ENCODE measurements around the gene SLC38A10. TPM values are rescaled to one million over a fixed set of nuclear protein-coding genes. Genes with fewer than 3 reads are reported as not detected.

SLC38A10 gene
- total and polyA plus RNA-seq, 2 of the 13 experiments (the other 11 are each of a cell fraction or from before 2014, with no cell fraction given) = 23.4 to 55.8 TPM

DNA sequence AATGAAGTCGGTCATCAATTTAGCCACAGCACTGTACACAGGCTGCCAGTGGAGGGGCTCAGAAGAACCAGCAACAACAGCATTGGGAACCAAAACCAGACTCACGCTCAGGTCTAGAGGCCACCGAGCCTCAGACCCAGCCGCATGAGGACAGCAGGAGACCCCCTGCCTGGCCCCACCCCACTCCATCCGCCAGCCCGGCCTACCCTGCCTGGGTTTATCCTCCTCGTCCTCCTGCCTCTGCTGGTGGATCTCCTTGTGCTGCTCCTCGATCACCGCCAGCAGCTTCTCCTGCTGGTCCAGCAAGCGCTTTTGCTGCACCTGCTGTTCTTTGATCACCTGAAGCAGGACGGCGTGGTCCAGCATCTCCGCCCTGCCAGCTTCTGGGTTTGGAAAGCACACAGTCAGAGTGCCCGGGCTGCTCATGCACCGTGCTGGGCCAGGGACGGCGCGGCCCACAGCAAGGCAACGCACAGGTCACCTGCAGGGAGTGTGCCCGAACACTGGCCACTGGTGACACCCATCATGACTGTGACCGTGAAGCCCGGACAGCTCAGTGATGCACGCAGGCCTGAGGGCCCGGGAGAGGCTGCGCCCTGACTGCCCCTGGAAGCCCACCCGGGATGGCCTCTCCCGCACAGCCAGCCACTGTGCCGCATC lies 48.3 kb downstream of the SLC38A10 start (continued):
- TF ChIP-seq, protein P1, sequence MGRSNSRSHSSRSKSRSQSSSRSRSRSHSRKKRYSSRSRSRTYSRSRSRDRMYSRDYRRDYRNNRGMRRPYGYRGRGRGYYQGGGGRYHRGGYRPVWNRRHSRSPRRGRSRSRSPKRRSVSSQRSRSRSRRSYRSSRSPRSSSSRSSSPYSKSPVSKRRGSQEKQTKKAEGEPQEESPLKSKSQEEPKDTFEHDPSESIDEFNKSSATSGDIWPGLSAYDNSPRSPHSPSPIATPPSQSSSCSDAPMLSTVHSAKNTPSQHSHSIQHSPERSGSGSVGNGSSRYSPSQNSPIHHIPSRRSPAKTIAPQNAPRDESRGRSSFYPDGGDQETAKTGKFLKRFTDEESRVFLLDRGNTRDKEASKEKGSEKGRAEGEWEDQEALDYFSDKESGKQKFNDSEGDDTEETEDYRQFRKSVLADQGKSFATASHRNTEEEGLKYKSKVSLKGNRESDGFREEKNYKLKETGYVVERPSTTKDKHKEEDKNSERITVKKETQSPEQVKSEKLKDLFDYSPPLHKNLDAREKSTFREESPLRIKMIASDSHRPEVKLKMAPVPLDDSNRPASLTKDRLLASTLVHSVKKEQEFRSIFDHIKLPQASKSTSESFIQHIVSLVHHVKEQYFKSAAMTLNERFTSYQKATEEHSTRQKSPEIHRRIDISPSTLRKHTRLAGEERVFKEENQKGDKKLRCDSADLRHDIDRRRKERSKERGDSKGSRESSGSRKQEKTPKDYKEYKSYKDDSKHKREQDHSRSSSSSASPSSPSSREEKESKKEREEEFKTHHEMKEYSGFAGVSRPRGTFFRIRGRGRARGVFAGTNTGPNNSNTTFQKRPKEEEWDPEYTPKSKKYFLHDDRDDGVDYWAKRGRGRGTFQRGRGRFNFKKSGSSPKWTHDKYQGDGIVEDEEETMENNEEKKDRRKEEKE (IDR thresholded peaks at IDR 0.05) = no peak
- TF ChIP-seq, protein P2, sequence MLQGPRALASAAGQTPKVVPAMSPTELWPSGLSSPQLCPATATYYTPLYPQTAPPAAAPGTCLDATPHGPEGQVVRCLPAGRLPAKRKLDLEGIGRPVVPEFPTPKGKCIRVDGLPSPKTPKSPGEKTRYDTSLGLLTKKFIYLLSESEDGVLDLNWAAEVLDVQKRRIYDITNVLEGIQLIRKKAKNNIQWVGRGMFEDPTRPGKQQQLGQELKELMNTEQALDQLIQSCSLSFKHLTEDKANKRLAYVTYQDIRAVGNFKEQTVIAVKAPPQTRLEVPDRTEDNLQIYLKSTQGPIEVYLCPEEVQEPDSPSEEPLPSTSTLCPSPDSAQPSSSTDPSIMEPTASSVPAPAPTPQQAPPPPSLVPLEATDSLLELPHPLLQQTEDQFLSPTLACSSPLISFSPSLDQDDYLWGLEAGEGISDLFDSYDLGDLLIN (CRISPR knock-in tag; IDR thresholded peaks at IDR 0.05; ENCODE audit: borderline replicate concordance) = no peak
- TF ChIP-seq NFE2 (CRISPR knock-in tag; IDR thresholded peaks at IDR 0.05) (no peak), ZNF292 (CRISPR knock-in tag; IDR thresholded peaks at IDR 0.05; ENCODE audit: borderline replicate concordance, low read depth) (no peak), ZSCAN25 (CRISPR knock-in tag; IDR thresholded peaks at IDR 0.05) (no peak), AKAP8 (CRISPR knock-in tag; IDR thresholded peaks at IDR 0.05) (peak; percentile 81; the same call in 1 of the 2 replicates), ZFP36L2 (CRISPR knock-in tag; IDR thresholded peaks at IDR 0.05) (no peak), ZNF775 (CRISPR knock-in tag; IDR thresholded peaks at IDR 0.05; ENCODE audit: borderline replicate concordance) (no peak), ZBTB38 (CRISPR knock-in tag; IDR thresholded peaks at IDR 0.05) (0 out of 2 replicates have a peak, but pooled peaks have one; percentile 52), AGO1 (IDR thresholded peaks at IDR 0.05; ENCODE audit: low read depth, low read length, poor library complexity, severe bottlenecking) (peak; percentile 60), ZNF672 (CRISPR knock-in tag; IDR thresholded peaks at IDR 0.05) (no peak), ZNF841 (CRISPR knock-in tag; IDR thresholded peaks at IDR 0.05; ENCODE audit: borderline replicate concordance) (no peak), TRIM24 (CRISPR knock-in tag; IDR thresholded peaks at IDR 0.05) (no peak), KAT2B (IDR thresholded peaks at IDR 0.05; ENCODE audit: borderline replicate concordance, low read depth, low read length) (no peak), AGO2 (optimal IDR thresholded peaks at IDR 0.05; ENCODE audit: low read depth, low read length) (peak; percentile 65), RBM39 (IDR thresholded peaks at IDR 0.05; ENCODE audit: low read depth, low read length, poor library complexity, severe bottlenecking) (no peak)
- TF ChIP-seq, protein P3, sequence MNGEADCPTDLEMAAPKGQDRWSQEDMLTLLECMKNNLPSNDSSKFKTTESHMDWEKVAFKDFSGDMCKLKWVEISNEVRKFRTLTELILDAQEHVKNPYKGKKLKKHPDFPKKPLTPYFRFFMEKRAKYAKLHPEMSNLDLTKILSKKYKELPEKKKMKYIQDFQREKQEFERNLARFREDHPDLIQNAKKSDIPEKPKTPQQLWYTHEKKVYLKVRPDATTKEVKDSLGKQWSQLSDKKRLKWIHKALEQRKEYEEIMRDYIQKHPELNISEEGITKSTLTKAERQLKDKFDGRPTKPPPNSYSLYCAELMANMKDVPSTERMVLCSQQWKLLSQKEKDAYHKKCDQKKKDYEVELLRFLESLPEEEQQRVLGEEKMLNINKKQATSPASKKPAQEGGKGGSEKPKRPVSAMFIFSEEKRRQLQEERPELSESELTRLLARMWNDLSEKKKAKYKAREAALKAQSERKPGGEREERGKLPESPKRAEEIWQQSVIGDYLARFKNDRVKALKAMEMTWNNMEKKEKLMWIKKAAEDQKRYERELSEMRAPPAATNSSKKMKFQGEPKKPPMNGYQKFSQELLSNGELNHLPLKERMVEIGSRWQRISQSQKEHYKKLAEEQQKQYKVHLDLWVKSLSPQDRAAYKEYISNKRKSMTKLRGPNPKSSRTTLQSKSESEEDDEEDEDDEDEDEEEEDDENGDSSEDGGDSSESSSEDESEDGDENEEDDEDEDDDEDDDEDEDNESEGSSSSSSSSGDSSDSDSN (CRISPR knock-in tag; IDR thresholded peaks at IDR 0.05) = no peak
- TF ChIP-seq, protein P4, sequence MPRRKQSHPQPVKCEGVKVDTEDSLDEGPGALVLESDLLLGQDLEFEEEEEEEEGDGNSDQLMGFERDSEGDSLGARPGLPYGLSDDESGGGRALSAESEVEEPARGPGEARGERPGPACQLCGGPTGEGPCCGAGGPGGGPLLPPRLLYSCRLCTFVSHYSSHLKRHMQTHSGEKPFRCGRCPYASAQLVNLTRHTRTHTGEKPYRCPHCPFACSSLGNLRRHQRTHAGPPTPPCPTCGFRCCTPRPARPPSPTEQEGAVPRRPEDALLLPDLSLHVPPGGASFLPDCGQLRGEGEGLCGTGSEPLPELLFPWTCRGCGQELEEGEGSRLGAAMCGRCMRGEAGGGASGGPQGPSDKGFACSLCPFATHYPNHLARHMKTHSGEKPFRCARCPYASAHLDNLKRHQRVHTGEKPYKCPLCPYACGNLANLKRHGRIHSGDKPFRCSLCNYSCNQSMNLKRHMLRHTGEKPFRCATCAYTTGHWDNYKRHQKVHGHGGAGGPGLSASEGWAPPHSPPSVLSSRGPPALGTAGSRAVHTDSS (CRISPR knock-in tag; conservative IDR thresholded peaks at IDR 0.05) = no peak
- TF ChIP-seq, protein P5, sequence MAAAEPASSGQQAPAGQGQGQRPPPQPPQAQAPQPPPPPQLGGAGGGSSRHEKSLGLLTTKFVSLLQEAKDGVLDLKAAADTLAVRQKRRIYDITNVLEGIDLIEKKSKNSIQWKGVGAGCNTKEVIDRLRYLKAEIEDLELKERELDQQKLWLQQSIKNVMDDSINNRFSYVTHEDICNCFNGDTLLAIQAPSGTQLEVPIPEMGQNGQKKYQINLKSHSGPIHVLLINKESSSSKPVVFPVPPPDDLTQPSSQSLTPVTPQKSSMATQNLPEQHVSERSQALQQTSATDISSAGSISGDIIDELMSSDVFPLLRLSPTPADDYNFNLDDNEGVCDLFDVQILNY (CRISPR knock-in tag; conservative IDR thresholded peaks at IDR 0.05) = no peak
- TF ChIP-seq, protein P6, sequence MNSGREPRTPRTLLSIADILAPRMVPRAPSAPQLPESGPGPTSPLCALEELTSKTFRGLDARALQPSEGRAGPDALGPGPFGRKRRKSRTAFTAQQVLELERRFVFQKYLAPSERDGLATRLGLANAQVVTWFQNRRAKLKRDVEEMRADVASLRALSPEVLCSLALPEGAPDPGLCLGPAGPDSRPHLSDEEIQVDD (CRISPR knock-in tag; IDR thresholded peaks at IDR 0.05; ENCODE audit: borderline replicate concordance) = no peak

Measured in HepG2 (cell line).